Activated T-cell treated with anti-CD3 and anti-CD28 coated beads, Interleukin-2, amount 50 U/mL, for 24 hours (primary cell): Measurements from ENCODE around the gene CAPN2.
"Not testable (repeated sequence)": the region's sequence is repeated elsewhere in the genome, so short reads cannot be mapped to it uniquely, and the experiment has no call there.

Experiments used
- DNase-seq: peaks from one replicate; pipeline ENCODE4 v3.0.0-alpha.2; 2020
- H3K27ac Mint-ChIP-seq: 2 replicates; pipeline ENCODE4 v1.8.0; 2020; ENCODE audit warnings: mild to moderate bottlenecking, mixed read lengths
- H3K27me3 Mint-ChIP-seq: 2 replicates; pipeline ENCODE4 v1.8.0; 2020; ENCODE audit warnings: mixed read lengths
- H3K36me3 Mint-ChIP-seq: 2 replicates; pipeline ENCODE4 v1.8.0; 2020; ENCODE audit warnings: low read depth, mixed read lengths
- H3K4me1 Mint-ChIP-seq: 2 replicates; pipeline ENCODE4 v1.8.0; 2020; ENCODE audit warnings: low read depth, mixed read lengths
- H3K4me3 Mint-ChIP-seq: 2 replicates; pipeline ENCODE4 v1.8.0; 2020; ENCODE audit warnings: mild to moderate bottlenecking, moderate library complexity, mixed read lengths
- H3K9me3 Mint-ChIP-seq: 2 replicates; pipeline ENCODE4 v1.8.0; 2020; ENCODE audit warnings: mixed read lengths

CAPN2 gene

GRCh38 chr1:223817265-223817664 is 104.9 kb downstream of the CAPN2 start:
- H3K27ac Mint-ChIP-seq, H3K4me3 Mint-ChIP-seq, DNase-seq, H3K9me3 Mint-ChIP-seq, H3K27me3 Mint-ChIP-seq: not testable (repeated sequence)
- H3K36me3 Mint-ChIP-seq = peaks cover 69% of the 10 kb centered on the region
- peaks cover 34% of the 10 kb centered on the region for H3K4me1 Mint-ChIP-seq

GRCh38 chr1:223819730-223820514 is 107.6 kb downstream of the CAPN2 start:
- no peak for DNase-seq
- peaks cover 42% of the 10 kb centered on the region for H3K4me1 Mint-ChIP-seq
- H3K4me3 Mint-ChIP-seq = no peak overlapping the region
- H3K27ac Mint-ChIP-seq = no peak overlapping the region
- H3K9me3 Mint-ChIP-seq = no peaks in the 10 kb centered on the region
- H3K36me3 Mint-ChIP-seq = peaks cover 44% of the 10 kb centered on the region
- H3K27me3 Mint-ChIP-seq = no peaks in the 10 kb centered on the region

GRCh38 chr1:223820515-223820858 is 108.1 kb downstream of the CAPN2 start:
- H3K4me1 Mint-ChIP-seq = peaks cover 42% of the 10 kb centered on the region
- H3K27me3 Mint-ChIP-seq = no peaks in the 10 kb centered on the region
- DNase-seq = no peak
- peaks cover 42% of the 10 kb centered on the region for H3K36me3 Mint-ChIP-seq
- peak overlapping the region; percentile 23 for H3K27ac Mint-ChIP-seq
- no peak overlapping the region for H3K4me3 Mint-ChIP-seq
- no peaks in the 10 kb centered on the region for H3K9me3 Mint-ChIP-seq

GRCh38 chr1:223820971-223821370 is 108.6 kb downstream of the CAPN2 start:
- peaks cover 43% of the 10 kb centered on the region for H3K4me1 Mint-ChIP-seq
- no peak for DNase-seq
- H3K36me3 Mint-ChIP-seq = peaks cover 40% of the 10 kb centered on the region
- no peak overlapping the region for H3K4me3 Mint-ChIP-seq
- H3K27me3 Mint-ChIP-seq = no peaks in the 10 kb centered on the region
- no peak overlapping the region for H3K27ac Mint-ChIP-seq
- no peaks in the 10 kb centered on the region for H3K9me3 Mint-ChIP-seq

- H3K36me3 Mint-ChIP-seq = peaks cover 38% of the 10 kb centered on the region
- no peaks in the 10 kb centered on the region for H3K27me3 Mint-ChIP-seq
- DNase-seq = no peak
- peaks cover 64% of the 10 kb centered on the region for H3K4me1 Mint-ChIP-seq
- no peak overlapping the region for H3K4me3 Mint-ChIP-seq
- H3K27ac Mint-ChIP-seq = no peak overlapping the region
- H3K9me3 Mint-ChIP-seq = no peaks in the 10 kb centered on the region
Measured at GRCh38 chr1:223824287-223824686, 111.9 kb downstream of the CAPN2 start.

GRCh38 chr1:223824712-223825111 is 112.4 kb downstream of the CAPN2 start:
- Mint-ChIP-seq H3K36me3 (peaks cover 37% of the 10 kb centered on the region), H3K27ac (peak overlapping the region; percentile 20), H3K4me1 (peaks cover 67% of the 10 kb centered on the region), H3K4me3 (no peak overlapping the region), H3K9me3 (no peaks in the 10 kb centered on the region), H3K27me3 (no peaks in the 10 kb centered on the region)
- DNase-seq = no peak
